Islet precursor cell (in vitro differentiated cells): Measurements from ENCODE around the gene IST1.
"Not testable (repeated sequence)": the region's sequence is repeated elsewhere in the genome, so short reads cannot be mapped to it uniquely, and the experiment has no call there.

Experiments
- DNase-seq: peaks from one replicate; pipeline ENCODE4 v3.0.0-alpha.2; 2018

IST1 gene

DNA sequence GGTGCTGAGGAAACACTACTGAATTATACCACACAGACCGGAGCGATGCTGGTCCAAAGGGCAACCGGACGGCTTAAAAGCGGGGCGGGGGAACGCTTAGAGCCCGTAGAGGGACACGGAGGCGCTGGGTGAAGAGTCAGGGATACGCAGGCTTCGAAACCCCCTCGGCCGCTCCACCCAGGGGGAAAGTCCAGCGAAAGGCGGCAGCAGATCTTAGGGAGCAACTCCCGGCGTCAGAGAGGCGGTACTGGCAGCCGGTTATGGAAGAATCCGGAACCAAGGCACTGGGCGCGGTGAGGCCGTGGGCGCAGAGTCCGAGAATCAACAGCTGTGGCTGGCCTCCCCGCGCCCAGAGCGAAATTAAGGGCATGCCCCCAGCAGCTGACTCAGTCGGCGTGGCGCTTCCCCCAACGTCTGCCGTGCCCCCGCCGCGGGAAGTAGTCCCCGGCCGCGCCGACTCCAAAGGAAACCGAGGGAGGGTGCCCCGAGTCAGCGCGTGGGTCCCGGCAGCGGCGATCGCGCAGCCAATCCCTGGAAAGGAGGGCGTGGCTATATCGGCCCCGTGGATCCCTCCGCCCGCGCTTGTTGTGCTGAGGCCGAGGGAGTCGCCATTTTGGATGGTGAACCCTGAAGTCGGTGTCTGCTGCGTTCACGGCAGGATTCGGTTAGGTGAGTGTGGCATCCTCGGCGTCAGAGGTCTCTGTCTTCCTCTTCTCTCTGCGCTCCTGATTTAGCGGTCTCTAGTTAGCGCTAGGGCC is at the start of gene IST1:
Gene IST1 (plus strand): TSS at position 611 of the 758 bp plus-strand sequence. CDS start 20,110 bp downstream, outside the sequence.
- DNase-seq: peak; percentile 99

DNA sequence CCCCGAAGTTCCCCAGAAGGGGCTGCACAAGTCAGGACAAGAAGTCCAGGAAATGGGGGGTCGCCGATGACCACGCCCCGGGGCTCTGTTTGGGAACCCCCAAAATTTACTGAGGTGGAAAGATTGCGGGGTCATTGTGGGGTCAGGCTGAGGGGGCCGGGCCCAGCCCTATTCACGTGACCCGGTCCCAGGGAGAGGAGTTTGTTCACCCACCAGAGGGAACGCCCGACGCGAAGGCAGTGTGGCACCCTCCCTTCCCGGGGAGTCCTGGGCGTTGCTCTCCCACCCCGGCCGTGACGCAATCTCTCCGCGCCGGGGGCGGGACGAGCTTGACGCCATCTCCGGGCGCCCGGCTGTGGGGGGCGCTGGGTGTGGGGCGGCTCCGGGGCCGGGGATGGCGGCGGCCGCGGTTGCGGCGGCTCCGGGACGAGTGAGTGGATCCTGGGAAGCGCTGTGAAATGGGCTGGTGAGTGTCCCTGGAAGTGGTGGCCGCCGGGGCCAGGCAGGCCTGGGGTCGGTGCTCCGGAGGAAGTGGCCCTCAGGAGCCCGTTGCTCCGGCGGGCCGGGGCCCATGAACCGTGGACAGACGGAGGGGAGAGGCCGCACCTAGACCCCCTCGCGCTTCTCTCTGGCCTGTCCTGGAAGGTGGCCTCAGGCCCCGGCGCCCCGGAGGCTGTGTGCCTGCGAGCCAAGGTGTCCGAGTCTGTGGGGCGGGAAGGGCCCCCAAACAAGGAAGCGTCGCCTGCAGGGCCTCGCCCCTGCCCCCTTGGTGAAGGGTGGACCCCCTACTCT is 49.5 kb upstream of the IST1 start, which contains the start of gene ATXN1L:
Gene ATXN1L (plus strand): TSS at position 338 of the 792 bp plus-strand sequence. CDS start 3,765 bp downstream, outside the sequence.
- DNase-seq: peak; percentile 93

DNA sequence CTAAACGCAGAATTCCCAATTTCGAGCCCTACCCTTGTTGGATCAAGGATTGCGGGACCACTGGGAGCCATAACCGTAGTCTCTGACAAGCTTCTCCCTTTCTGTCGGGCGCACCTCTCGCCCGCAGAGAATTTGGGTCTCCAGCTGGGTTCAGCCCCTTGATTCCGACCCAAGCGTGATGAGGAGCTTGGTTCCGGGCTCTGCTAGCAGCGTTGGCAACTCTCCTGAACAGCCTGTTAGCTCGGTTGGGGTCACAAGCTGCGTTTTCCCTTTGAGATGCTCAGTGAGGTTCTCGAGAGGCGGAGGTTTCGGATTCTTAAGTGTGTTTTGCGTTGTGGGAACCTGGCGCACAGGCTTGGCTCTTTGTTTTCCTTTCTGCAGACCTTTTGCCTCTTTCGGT is 48.9 kb upstream of the IST1 start:
- no peak for DNase-seq

DNA sequence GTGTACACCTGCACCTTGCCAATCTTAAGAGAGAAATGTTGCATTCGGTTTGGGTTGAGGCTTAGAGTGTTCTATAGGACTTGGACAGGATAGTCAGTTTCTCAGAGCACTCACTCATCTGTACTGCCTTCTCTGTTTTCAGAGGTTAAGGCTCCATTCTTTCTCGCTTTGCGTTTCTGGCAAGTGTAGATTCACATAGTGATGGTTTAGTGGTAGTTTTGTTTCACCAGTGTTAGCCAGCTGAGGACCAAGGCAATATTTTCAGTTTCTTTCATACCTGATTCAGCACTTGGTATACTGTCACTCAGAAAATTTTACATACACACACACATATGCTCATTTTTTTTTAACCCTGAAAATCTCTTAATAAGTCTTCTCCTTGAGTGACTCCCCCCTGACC is 48.2 kb upstream of the IST1 start:
- no peak for DNase-seq

DNA sequence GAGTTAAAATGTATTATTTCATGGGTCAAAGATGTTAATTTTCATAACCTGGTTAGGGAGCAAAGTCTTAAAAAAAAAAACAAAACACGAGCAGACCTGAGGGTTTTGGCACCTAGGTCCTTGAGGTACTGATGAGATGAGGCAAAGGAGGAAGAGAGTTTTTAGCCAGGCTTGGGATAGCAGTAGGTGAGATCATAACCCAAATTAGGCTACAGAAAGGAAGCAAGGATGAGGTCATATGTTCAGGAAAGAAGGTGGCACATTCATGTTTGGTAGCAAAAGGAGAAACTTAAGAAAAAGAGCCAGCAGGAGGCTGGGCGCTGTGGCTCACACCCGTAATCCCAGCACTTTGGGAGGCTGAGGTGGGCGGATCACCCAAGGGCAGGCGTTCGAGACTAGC is 46.7 kb upstream of the IST1 start:
- DNase-seq: no peak

DNA sequence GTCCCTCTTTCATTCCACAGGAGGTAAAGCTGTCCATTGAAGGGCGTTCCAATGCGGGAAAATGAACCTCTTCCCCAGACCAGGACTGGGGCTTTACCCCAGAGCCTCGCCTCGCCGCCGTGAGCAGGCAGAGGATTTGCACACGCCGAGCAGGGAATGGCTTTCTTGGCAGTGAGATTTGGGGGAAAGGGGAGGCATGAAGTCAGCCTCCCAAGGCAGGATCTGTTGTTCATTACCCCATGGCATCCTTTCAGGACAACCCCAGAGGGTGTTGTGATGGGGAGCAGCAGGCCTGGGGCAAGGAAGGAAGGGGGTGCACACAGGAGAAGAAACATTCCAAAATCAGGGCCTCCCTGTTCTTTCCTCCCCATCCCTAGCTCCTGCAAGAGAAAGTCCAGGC is 43.6 kb upstream of the IST1 start:
- DNase-seq: no peak

DNA sequence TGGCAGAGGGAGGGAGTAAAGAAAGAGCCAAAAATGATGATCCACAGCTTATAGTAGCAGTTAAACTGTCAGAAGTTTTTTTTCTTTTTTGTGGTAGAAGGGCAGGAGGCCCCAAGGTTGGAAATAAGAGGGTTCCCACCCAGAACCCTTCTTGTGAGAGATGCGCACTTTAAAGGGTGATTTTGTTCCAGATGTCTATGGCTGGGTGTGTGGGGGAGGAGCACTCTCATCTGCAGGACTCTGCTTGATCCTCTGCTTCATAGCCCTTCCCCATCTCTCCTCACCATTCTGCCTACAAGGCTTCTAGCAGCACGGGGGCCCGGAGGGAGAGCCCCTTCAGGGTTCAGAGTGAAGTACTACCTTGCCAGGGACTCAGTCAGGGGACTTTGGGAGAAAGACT is 43.2 kb upstream of the IST1 start:
- no peak for DNase-seq

DNA sequence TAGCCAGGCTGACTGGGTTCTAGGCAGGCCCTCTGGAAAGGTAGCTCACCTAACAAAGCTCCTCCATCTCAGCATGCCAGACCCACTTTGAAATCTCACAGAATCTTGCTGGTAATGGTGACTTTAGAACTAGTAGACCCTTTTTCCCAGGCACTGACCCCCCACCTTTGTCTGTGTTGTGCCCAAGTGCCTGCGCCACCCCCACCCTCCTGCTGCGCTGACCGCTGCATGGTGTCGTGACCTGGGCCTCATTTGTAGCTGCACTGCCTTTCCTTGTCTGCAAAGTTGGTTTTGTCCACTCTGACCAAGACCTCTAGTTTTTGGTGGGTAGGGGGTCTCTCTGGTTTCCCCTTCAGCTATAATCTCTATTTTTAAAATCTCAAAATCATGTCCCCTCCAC is 42.8 kb upstream of the IST1 start:
- no peak for DNase-seq

DNA sequence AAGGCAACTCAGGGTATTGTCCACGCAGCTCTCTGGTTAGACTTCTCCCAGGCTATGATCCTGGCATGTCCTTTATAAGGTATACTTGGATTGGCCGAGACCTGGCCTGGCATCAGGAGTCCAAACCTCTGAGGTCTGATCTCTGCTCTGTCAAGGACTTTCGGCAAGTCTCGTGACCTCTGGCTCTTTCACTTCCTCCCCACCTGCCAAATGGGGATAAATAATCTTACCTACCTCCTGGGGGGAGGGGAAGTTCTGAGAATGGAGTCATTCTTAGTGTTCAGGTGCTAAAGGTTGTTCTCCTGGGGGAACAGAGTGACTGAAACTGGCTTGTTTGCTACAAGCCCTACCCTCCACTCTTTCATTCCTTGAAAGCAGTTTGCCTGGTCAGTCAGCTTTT is 41.9 kb upstream of the IST1 start:
- DNase-seq: no peak

DNA sequence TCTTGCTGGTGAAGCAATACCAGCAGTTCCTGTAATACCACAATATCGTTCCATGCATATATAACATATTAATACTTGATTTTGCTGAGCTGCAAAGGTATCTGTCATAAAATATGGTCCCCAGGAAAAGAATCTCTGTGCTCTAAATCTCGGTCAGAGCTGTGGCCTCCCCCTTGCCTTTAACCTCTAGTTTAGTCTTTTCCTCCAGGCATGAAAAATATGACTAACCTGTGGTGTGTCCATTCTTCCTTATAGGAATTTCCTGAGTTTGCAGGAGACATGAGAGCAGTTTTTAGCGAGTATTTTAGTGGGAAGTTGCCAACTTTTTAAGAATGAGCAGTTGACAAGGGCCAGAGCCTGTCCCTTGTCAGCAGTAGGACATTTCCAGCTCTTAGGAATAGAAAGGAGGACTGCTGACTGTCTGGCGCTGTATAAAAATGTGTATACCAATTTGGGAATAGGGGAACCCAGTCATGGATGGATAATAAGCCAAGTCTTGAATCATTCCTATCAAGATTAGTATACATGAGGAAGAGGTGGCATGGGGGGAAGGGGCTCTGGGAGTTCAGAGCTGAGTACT is 40.9 kb upstream of the IST1 start:
- no peak for DNase-seq

DNA sequence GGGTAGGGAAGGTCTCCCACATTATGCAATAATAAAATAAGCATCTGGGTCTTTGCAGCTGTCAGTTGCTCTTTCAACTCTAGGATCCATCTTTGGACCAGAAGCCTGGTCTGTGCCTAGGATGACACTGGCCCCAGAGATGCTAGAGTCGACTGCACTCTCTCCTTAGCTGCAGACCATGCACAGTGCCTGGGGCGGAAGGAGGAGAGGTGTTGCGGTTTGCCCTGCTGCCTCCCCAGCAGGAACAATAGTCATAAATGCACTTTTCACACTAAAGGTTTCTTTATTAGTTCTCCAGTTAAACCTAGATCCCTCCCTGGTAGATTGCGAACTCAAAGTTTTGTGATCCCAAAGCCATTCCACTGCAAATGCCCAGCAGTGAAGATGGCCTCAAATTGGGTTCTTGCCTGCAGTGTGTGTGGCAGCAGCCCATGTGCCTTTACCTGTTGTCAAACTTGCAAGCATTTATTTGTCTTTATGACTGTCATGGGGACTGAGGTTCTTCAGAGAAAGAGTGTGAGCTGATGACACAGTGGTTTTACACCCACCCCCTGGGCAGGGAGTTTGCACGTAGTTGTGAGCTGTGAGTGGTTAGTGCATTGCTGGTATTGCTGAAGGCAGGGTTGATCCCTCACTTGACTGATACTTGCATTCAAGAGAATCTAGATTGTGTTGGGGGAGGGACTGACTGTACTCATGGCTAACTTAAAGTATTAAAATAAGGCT is 39.2 kb upstream of the IST1 start:
- DNase-seq: no peak

DNA sequence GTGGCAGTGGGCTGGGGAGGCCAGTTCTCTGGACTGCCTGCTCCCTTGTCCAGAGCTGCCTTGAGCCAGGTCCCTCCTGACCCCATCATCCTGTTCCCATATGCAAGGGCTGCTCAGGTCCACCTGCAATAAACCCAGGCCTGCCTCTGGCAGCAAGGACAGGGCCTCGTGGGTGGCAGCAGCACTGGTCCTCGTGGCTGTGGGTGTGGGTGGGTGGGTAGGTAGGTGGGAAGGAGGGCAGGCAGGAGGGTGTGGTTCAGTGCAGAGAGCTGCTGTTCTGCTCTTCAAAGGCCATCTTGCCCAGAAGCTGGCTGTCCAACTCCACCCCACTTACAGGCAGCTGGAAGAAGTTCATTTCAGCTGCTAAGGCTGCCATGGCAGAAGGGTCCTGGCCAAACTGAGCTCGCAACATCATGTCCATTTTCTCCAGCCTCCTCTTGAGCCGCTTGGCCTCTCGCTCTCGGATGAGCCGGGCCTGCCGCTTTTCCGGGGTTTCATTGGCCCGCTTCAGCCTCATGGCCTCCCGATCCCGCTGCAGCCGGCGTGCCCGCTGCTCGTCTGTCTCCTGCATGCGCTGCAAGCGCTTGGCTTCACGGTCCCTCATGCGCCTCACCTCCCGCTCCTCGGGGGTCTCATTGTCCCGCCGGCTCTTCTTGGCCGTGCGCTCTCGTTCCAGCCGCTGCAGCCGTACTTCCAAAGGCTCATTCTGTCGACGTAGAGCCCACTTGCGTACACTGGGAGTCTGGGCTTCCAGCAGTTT is 35.4 kb upstream of the IST1 start:
- no peak for DNase-seq

DNA sequence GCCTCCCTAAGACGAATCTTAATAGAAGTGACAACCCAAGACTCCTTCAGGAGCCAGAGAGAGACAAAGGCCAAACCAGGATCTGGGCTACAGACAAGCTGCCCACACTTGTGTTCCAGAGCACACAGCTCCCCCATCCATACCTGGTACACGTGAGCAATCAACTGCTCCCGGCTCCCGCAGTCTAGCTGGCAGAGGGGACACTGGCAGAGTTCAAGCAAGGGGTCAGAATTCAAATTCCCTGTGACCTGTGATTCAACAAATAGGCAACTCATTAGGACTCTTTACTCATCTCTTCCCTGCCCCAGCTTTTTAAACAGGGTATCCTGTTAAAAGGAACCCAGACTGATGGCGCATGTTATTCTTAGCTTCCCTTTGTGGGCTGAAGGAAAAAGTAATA is 31.3 kb upstream of the IST1 start:
- DNase-seq: no peak

DNA sequence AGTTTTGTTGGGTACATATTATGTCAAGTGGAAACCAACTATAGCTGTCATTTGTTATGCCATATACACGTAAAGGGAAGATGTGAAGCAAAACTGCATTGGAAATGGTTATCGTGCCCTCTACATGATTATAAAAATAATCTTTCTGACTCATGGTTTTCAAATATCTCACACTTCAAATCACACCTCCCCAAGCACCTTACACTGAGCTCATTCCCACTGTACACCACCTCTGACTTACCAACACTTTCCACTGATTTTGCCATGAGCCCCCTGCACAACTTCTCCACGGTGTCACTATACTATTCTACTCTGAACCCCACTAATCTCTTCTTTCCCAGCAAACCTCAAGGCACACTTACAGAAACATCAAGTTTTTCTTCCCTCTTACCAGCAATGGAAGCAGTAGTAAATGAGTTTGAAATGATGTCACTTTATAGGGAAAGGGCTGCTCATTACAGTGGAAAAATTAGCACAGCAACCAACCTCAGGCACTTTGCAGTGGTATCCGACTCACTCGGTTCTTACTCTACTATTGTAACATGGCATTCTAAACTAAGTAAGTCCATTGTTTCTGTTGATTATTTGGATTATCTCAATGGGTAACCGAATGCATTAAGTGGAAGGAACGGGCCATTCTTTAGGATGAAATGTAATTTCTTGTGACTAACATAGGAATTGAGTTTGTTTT is 30.0 kb upstream of the IST1 start:
- DNase-seq: no peak

DNA sequence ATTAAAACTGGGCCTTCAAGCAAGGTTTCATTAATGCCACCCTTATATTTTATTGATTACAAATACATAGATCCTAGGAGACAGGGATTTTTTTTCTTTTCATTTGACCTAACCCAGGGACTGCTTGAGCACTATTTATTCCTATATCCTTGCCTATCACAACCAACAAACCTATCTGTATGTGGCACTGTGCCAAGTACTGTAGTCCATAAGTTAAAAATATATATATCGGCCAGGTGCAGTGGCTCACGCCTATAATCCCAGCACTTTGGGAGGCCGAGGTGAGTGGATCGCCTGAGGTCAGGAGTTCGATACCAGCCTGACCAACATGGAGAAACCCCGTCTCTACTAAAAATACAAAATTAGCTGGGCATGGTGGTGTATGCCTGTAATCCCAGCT is 28.2 kb upstream of the IST1 start:
- not testable (repeated sequence) for DNase-seq

DNA sequence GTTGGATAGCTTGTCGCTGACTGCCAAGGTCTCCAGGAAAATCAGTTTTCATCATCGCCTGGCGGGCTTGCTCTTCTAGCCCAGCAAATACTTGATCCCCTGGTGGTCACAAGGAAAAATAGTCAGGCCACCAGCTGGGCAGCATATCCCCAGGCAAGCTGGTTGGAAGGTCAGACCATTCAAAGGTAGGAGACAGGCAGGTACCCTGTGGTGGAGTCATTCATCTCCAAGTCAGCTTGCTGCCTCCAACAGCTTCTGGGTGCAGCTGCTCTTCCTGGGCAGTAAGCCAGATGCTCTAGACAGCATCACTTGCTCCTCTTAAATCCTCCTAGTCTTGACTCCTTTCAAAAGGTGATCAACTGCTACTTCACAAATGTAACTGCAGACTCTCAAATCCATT is 27.4 kb upstream of the IST1 start:
- no peak for DNase-seq

DNA sequence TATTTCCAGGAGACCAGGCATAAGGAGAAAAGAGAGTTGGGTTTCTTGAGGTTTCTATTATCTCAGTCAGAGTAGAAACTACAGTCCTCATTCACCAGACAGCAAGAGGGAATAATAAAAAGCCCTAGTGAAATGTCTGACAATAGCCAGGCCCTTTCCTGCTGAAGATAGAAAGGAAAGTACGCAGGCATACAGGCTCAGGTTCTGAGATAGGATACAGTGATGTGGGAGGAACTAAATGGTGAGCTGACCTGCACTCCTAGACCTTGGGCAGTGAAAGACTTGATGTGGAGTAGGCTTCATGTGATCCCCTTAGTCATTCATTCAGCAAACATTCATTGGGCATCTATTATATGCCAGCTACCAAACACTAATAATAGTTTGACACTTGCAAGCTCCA is 26.2 kb upstream of the IST1 start:
- no peak for DNase-seq

DNA sequence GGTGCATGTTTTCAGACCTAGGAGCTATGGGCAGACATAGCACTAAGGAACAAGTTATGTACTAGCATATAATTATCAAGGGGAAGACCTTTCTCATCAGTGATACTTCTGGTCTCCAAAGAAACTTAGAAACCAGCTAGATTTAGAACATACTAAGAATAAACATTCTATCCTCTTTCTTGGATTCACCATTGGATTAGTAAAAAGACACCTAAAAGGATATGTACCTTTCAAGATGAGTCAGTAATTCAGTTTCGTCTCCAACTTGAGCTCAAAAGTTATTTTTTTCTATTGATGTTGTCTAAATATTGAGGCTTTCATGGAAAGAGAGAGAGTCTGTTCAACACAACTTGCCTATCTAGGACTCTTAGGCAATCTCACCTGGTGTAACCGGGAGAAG is 24.5 kb upstream of the IST1 start:
- no peak for DNase-seq

DNA sequence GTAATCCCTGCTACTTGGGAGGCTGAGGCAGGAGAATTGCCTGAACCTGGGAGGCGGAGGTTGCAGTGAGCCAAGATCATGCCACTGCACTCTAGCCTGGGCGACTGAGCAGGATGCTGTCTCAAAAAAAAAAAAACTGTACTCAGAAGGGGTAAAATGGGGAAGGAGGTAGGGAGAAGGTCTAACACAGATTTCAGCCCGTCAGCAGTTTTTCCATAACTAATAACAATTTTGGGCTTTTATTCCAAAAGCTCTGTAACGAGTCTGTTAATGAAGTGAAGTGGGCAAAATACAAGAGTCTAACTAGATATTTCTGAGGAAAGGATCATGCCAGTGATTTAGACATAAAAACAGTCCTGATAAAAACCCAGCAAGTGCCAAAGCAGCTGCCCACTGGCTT is 22.1 kb upstream of the IST1 start:
- no peak for DNase-seq

DNA sequence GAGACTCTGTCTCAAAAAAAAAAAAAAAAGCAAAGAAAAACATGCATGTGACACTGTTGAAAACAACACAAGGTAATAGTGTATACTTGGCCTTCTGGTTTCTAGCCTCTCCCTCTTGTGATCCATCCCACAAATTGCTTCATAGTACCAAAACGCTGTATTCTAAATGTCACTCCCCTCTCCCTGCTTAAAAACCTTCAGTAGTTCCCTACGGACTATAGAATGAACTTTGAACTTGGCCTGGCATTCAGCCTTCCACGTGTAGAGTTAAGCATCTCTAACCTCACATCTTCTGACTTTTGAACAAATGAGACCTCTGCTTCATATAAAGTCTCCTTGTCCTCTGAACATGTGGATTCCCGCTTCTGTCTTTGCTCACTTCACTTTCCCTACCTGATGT is 16.4 kb upstream of the IST1 start:
- peak; percentile 6 for DNase-seq

DNA sequence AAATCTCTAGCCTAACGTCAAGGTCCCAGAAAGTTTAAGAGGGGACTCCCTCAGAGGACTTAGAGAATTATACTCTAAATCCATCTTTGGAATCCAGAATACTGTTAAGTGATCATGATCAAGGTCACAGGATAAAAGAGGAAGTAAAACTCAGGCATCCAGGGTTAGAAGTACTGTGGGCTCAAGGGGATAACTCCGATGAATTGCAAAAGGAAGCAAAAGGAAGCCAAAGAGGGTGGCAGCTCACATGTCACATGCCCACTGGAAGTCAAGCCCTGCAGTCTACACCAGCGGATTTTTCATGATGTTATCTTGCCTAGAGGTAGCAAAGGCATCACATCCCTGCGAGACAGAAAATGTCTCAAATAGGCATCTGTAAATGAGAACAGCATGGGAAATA is 15.2 kb upstream of the IST1 start:
- DNase-seq: no peak
